Lower leg skin (tissue), 3 donors: ENCODE results near the gene UMODL1.

Experiments used
- POLR2A ChIP-seq, 2 donors: fragments of 450-650 bp; IDR thresholded peaks; one replicate each; pipeline ENCODE4 v1.6.1; 2016 to 2017; ENCODE audit warnings: antibody characterized with exemption in 2 of 2, mild to moderate bottlenecking in 1 of 2, moderate library complexity in 1 of 2
- TF ChIP-seq, protein P1 (sequence below), 3 donors: fragments of 450-650 bp; IDR thresholded peaks; one replicate each; pipeline ENCODE4 v1.5.1; 2016; ENCODE audit warnings: antibody characterized with exemption in 3 of 3, mild to moderate bottlenecking in 3 of 3, moderate library complexity in 2 of 3

DNA sequence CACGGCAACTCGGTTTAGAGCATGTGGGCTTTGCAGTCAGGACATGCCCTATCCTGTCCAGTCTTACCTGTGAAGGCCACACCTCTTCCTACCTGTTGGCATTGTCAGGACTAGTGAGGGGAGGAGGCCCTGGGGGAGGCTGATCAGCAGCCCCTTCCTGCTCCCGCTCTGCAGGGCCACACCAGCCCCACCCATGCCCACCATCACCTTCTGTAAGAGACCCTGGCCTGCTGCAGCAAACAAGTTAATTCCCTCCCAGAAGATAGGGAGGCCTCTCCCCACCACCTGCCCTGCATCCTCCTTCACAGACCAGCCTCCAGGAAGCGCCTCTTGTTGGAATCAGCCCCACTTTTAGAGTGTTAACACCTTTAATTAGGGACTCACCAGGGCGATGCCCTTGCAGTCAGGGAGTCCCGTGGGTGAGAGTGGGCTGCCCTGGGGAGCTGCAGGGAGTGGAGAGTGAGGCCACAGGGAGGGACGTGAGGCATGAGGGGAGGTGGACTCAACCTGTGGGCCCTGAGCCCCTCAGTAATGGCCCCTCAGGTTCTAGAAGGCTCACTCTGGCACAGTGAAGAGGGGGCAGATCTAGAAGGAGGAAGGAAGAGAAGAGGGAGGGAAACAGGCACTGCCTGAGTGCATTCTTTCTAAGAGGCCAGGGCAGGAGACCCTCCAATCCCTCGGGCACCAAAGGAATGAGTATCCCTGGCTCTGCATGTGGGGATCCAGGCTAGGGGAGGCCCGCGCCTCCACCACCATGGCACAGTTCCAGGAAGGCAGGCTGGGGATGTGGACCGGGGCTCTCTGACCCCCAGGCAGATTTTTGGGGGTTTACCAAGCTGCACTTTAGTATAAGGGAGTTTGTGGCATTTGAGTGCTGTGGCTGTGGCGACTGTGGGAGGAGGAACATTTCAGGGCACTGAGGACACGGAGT, 8.2 kb downstream of the UMODL1 start:
- TF ChIP-seq, protein P1, sequence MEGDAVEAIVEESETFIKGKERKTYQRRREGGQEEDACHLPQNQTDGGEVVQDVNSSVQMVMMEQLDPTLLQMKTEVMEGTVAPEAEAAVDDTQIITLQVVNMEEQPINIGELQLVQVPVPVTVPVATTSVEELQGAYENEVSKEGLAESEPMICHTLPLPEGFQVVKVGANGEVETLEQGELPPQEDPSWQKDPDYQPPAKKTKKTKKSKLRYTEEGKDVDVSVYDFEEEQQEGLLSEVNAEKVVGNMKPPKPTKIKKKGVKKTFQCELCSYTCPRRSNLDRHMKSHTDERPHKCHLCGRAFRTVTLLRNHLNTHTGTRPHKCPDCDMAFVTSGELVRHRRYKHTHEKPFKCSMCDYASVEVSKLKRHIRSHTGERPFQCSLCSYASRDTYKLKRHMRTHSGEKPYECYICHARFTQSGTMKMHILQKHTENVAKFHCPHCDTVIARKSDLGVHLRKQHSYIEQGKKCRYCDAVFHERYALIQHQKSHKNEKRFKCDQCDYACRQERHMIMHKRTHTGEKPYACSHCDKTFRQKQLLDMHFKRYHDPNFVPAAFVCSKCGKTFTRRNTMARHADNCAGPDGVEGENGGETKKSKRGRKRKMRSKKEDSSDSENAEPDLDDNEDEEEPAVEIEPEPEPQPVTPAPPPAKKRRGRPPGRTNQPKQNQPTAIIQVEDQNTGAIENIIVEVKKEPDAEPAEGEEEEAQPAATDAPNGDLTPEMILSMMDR (IDR thresholded peaks at IDR 0.05), result no peak
- TF ChIP-seq POLR2A (IDR thresholded peaks at IDR 0.05), result no peak
